Sigmoid colon (tissue), 7 donors: Measurements from ENCODE around the gene PDE7B. TPM values are rescaled to one million over a fixed set of nuclear protein-coding genes. Genes with fewer than 3 reads are reported as not detected.

ENCODE experiments used
- DNase-seq: peaks from one replicate; pipeline ENCODE4 v3.0.0-alpha.2; 2019
- H3K27ac ChIP-seq, 4 donors: fragments of 200-600 bp; sonication (generic); one replicate each; pipeline ENCODE4 v1.5.1; 2016 to 2019; ENCODE audit warnings: mild to moderate bottlenecking in 1 of 4
- H3K27me3 ChIP-seq, 3 donors: fragments of 200-600 bp; sonication (generic); one replicate each; pipeline ENCODE4 v1.5.1; 2019; ENCODE audit warnings: mild to moderate bottlenecking in 1 of 3
- H3K36me3 ChIP-seq, 4 donors: fragments of 200-600 bp; sonication (generic); one replicate each; pipeline ENCODE4 v1.5.1; 2016 to 2019
- H3K4me1 ChIP-seq, 4 donors: fragments of 200-600 bp; sonication (generic); one replicate each; pipeline ENCODE4 v1.5.1; 2017 to 2019
- H3K4me3 ChIP-seq, 4 donors: fragments of 200-600 bp; sonication (generic); one replicate each; pipeline ENCODE4 v1.5.1; 2017 to 2019; ENCODE audit warnings: mild to moderate bottlenecking in 2 of 4, moderate library complexity in 1 of 4
- H3K9me3 ChIP-seq, 4 donors: fragments of 200-600 bp in 3 of 4; sonication (generic) in 3 of 4; one replicate each; pipeline versions ENCODE4 v1.5.1 to v1.6.1; 2013 to 2019
- EP300 ChIP-seq, 4 donors: sonication (generic); formaldehyde crosslinking; IDR thresholded peaks; one replicate each; pipeline ENCODE4 v1.6.1; 2017; ENCODE audit warnings: antibody characterized with exemption in 4 of 4
- POLR2A ChIP-seq, 2 donors: fragments of 450-650 bp; IDR thresholded peaks; one replicate each; pipeline ENCODE4 v1.6.1; 2016; ENCODE audit warnings: antibody characterized with exemption in 2 of 2, mild to moderate bottlenecking in 2 of 2, moderate library complexity in 2 of 2
- POLR2AphosphoS5 ChIP-seq, 4 donors: sonication (generic); formaldehyde crosslinking; IDR thresholded peaks; one replicate each; pipeline ENCODE4 v1.6.1; 2017; ENCODE audit warnings: antibody characterized with exemption in 4 of 4
- WGBS, 2 donors: extraction: QIAGEN DNeasy Blood & Tissue Kit; methylation state at CpG; one replicate each; pipeline ENCODE4 v1.1.7; 2013; 5-methylcytosine and 5-hydroxymethylcytosine counted together
- intact Hi-C: fragments of 100-400 bp; cut with DNase I; formaldehyde crosslinking; loops from one replicate; pipeline ENCODE4 v1.15.1; 2023
- polyA plus RNA-seq, 3 donors: library from polyadenylated mRNA; stranded (reverse); fragments of 200-250 nt; gene quantifications; one replicate each; pipeline ENCODE4 v1.2.3, GENCODE V29; 2013
- total RNA-seq, 4 donors: library from RNA; depleted of rRNA; stranded (reverse); fragments of >200 nt; gene quantifications; one replicate each; pipeline ENCODE4 v1.1.0, GENCODE V29; 2016
- TF ChIP-seq, protein P1 (sequence below), 4 experiments: fragments of 450-650 bp in 3 of 4; fragments of 200-600 bp in 1 of 4; IDR thresholded peaks; one replicate each; pipeline ENCODE4 v1.5.1; 2016 to 2019; ENCODE audit warnings: antibody characterized with exemption in 4 of 4, mild to moderate bottlenecking in 3 of 4, moderate library complexity in 2 of 4
- donor health status: healthy with polysubstance abuse.
- donor health status: Bipolar disorder and iron deficiency.
- donor health status: healthy.

Gene PDE7B
- total and polyA plus RNA-seq, 7 donors = 1.1 to 10.3 (median 6.3) TPM

DNA sequence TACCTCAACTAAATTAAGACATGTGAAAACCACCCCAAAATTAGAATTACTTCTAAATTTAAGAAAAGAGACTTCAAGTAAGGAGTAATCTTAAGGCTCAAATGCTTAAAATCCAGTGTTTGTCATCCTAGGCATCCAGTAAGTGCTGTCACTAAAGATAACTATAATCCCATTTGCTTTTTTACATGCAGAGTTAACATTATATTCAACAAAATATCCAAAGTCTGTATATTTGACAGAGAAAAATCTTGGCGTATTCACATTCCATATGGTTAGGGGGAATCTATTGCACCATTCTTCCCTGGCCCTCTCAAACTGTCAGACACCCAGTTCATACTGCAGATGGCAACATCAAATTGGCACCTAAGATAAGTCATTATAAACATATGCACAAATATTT is 381.2 kb downstream of the PDE7B start:
- WGBS, 2 donors = 97% methylated on average over 1 of the region's 1 CpG

DNA sequence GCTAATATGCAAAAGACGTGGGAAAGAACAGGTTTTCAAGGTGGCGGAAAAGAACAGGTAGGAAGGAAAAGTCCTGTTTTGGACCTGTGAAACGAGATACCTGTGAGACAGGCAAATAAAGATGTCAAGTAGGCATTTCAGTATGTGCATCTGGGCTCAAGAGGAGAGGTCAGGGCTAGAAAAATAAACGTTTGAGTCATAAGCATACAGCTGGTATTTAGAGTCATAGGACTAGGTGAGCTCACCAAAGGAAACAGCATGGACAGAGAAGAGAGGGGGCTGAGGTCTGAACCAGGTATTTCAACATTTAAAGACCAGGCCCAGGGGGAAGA is 383.7 kb downstream of the PDE7B start:
- DNase-seq = no peak
- 78 to 86% methylated on average over 4 of the region's 4 CpGs for WGBS, 2 donors
- intact Hi-C loops = no loop called here
- no peak overlapping the region for H3K27ac ChIP-seq
- H3K4me3 ChIP-seq = no peak overlapping the region
- no peaks in the 10 kb centered on the region for H3K36me3 ChIP-seq
- no peaks in the 10 kb centered on the region for H3K4me1 ChIP-seq
- TF ChIP-seq POLR2A (IDR thresholded peaks at IDR 0.05) (no peak), POLR2AphosphoS5 (IDR thresholded peaks at IDR 0.05) (no peak), EP300 (IDR thresholded peaks at IDR 0.05) (no peak)
- TF ChIP-seq, protein P1, sequence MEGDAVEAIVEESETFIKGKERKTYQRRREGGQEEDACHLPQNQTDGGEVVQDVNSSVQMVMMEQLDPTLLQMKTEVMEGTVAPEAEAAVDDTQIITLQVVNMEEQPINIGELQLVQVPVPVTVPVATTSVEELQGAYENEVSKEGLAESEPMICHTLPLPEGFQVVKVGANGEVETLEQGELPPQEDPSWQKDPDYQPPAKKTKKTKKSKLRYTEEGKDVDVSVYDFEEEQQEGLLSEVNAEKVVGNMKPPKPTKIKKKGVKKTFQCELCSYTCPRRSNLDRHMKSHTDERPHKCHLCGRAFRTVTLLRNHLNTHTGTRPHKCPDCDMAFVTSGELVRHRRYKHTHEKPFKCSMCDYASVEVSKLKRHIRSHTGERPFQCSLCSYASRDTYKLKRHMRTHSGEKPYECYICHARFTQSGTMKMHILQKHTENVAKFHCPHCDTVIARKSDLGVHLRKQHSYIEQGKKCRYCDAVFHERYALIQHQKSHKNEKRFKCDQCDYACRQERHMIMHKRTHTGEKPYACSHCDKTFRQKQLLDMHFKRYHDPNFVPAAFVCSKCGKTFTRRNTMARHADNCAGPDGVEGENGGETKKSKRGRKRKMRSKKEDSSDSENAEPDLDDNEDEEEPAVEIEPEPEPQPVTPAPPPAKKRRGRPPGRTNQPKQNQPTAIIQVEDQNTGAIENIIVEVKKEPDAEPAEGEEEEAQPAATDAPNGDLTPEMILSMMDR (IDR thresholded peaks at IDR 0.05) = no peak
- no peaks in the 10 kb centered on the region for H3K27me3 ChIP-seq
- H3K9me3 ChIP-seq = no peaks in the 10 kb centered on the region

More for the DNA sequence above, 381.2 kb downstream of the PDE7B start:
- no peaks in the 10 kb centered on the region for H3K36me3 ChIP-seq
- no peak overlapping the region for H3K4me3 ChIP-seq
- intact Hi-C loops = no loop called here
- no peak for DNase-seq
- no peak overlapping the region for H3K27ac ChIP-seq
- TF ChIP-seq EP300 (IDR thresholded peaks at IDR 0.05) (no peak), POLR2AphosphoS5 (IDR thresholded peaks at IDR 0.05) (no peak), POLR2A (IDR thresholded peaks at IDR 0.05) (no peak)
- TF ChIP-seq, protein P1 (IDR thresholded peaks at IDR 0.05) = no peak
- H3K9me3 ChIP-seq = no peaks in the 10 kb centered on the region
- H3K4me1 ChIP-seq = no peaks in the 10 kb centered on the region
- no peaks in the 10 kb centered on the region for H3K27me3 ChIP-seq

DNA sequence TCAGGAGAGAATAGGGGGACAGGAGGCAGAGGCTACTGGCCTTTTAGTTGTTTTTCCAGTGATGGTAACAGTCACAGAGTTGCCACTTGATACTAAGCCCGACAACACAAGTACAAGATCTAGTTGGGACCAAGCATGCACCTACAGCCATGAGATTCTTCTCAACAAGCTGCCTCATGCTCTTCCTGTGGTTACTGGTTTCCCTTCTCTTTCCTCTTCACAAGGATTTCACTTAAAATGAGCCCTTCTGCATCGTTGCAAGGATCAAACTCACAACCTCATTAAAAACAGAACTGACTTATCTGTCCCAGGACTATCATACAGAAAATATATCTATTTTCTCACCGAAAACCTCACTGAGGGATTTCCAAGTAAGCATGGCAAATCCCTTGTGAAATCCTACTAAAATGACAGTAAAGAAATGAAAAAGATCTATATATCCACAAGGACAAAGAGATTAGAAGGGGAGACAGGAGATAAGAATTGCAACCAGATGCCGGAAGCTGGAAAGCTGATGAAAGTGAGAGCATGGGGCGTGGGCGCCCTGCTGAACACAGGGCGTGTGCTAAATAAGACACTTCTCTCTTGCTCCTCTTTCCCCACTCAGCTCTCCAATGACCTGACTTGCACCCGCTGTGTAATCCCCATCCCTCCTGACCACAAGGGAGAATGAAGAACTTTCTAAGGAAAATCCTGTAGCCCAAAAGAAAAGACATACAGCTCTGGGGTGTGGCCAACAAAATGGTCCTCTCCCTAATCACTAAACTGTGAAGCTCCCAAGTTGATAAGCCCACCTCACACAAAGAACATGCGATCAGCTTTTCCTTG is 385.2 kb downstream of the PDE7B start:
- H3K36me3 ChIP-seq = no peaks in the 10 kb centered on the region
- WGBS, 2 donors = 67 to 68% methylated on average over 9 of the region's 9 CpGs
- no peak overlapping the region for H3K27ac ChIP-seq
- DNase-seq = no peak
- no peaks in the 10 kb centered on the region for H3K9me3 ChIP-seq
- no peak overlapping the region for H3K4me3 ChIP-seq
- H3K27me3 ChIP-seq = no peaks in the 10 kb centered on the region
- intact Hi-C loops = no loop called here
- TF ChIP-seq POLR2A (IDR thresholded peaks at IDR 0.05) = no peak
- TF ChIP-seq EP300 (IDR thresholded peaks at IDR 0.05) = no peak
- TF ChIP-seq, protein P1 (IDR thresholded peaks at IDR 0.05) = no peak
- TF ChIP-seq POLR2AphosphoS5 (IDR thresholded peaks at IDR 0.05) = no peak
- H3K4me1 ChIP-seq = no peaks in the 10 kb centered on the region

DNA sequence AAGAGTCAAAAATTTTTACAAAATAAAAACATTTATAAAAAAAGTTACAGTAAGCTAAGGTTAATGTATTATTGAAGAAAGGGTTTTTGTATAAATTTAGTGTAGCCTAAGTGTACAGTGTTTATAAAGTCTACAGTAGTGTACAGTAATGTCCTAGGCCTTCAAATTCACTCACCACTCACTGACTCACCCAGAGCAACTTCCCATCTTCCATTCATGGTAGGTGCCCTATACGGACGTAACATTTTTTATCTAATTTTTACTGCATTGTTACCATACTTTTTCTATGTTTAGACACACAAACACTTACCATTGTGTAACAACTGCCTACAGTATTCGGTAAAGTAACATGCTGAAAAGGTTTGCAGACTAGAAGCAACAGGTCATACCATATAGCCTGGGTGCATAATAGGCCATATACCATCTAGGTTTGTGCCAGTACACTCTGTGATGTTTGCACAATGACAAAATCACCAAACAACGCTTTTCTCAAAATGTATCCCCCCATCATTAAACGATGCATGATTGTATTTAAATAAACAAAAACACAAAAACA is 392.6 kb downstream of the PDE7B start:
- intact Hi-C loops = no loop called here

More for the DNA sequence above, 392.6 kb downstream of the PDE7B start:
- Histone ChIP-seq H3K36me3 (no peaks in the 10 kb centered on the region), H3K9me3 (no peaks in the 10 kb centered on the region), H3K4me3 (no peak overlapping the region), H3K4me1 (no peaks in the 10 kb centered on the region), H3K27ac (no peak overlapping the region), H3K27me3 (no peaks in the 10 kb centered on the region)
- no peak for DNase-seq
- 92 to 94% methylated on average over 5 of the region's 5 CpGs for WGBS, 2 donors
- TF ChIP-seq POLR2AphosphoS5 (IDR thresholded peaks at IDR 0.05) (no peak), POLR2A (IDR thresholded peaks at IDR 0.05) (no peak), EP300 (IDR thresholded peaks at IDR 0.05) (no peak)
- TF ChIP-seq, protein P1 (IDR thresholded peaks at IDR 0.05) = no peak
